ENCODE data around the gene HELZ.
"Not testable (repeated sequence)": the region's sequence is repeated elsewhere in the genome, so short reads cannot be mapped to it uniquely, and the experiment has no call there.

HELZ gene

DNA sequence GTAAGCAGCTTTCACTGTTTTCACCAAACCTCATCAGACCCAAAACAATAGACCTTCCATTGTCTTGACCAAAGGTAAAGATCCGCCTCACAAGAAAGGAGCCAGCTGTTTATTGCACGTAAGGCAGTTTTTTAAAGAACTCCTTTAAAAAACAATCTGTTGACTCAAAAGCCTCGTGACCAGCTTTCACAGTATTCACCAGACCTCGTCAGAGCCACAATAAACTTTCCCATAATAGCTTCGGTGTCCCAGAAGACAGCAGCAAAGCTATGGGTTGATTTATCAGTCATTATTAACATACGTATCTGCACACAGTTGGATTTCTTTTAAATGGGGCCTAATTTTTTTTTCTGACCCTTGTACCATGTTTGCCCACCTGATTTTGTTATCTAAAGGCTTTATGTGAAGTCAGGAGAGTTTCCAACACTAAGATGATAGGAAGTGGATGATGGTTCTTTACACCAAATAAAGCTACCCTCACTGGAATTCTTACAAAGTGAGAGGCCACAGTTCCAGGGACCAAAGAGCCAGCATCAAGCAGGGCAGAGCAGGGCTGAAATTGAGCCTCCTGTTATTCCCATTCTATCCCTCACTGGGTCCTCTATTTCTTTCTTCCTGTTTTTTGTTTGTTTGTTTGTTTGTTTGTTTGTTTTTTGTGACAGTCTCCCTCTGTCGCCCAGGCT, 17.6 kb upstream of the HELZ start:
- DNase-seq: no peak

DNA sequence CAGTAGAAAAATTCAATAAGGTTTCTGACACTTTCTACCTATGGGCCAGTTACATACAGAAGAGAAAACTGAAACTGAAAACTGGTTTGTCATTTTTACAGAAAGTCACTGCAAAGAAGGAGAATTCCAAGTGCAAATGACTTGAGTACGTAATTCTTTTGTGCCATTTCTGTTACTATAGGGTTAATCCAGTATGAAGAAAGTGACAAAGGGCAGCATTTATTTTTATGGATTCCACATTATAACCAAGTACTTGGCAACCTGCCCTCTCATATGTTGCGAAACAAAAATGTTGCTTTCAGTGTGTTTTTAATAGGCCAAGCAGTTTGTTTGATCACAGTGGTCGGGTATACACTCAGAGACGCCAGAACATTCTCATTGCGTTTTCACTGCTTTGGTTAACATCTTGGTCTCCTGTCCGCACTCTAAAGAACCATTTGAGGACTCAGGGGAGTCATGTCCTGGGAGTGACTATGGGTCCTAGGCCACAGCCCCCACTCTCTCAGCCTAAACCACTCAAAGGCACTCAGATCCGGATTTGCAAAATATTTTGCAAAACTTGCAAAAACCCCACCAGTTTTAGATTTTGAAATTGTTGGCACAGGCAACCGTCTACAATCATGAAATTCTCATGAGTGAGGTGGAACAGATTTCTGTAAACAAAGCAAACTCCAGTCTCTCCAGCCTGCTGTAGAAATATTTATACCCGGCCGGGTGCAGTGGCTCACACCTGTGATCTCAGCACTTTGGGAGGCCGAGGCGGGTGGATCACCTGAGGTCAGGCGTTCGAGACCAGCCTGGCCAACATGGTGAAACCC, 15.4 kb upstream of the HELZ start:
- DNase-seq: no peak

DNA sequence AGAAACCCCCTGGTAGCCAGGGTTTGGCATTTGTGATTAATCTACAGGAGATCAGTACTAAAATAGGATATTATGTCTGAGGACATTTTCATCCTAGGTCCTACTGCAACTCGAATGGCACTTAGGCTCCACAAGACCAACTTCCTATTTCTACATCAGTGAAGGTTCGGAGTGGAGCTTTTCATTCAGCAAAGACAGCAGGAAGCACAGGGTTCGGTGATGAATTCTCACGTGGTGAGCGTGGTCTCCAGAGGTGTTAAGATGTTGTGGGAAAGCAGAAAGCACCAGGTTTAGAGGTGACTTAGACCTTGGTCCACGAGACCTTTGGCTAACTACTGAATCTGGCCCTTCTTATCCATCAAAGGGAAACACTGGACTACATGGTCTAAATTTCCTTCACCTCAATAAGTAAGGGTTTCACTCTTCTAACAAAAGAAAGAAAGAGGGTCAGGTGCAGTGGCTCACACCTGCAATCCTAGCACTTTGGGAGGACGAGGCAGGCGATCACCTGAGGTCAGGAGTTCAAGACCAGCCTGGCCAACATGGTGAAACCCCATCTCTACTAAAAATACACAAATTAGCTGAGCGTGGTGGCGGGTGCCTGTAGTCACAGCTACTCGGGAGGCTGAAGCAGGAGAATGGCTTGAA, 13.9 kb upstream of the HELZ start:
- DNase-seq: no peak

DNA sequence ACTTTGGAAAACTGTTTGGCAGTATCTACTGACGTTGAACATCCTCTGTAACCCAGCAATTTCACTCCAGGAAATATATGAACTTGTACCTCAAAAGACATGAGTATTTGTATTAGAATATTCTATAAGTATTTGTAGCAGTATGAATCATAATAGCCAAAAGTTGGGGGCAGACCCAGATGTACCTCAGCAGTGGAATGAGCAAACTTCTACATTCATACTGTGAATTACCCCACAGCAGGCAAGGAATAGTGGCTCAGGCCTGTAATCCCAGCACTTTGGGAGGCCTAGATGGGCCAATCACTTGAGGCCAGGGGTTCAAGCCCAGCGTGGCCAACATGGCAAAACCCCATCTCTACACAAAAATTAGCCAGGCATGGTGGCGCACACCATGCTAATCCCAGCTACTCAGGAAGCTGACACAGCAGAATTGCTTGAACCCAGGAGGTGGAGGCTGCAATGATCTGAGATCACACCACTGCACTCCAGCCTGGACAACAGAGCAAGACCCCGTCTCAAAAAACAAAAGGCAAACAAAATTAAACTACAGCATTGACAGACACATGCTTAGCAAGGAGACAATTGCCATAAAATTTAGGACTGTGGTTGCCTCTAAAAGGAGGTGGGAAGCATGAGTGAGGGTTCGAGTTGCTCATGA, 11.2 kb upstream of the HELZ start:
- no peak for DNase-seq

DNA sequence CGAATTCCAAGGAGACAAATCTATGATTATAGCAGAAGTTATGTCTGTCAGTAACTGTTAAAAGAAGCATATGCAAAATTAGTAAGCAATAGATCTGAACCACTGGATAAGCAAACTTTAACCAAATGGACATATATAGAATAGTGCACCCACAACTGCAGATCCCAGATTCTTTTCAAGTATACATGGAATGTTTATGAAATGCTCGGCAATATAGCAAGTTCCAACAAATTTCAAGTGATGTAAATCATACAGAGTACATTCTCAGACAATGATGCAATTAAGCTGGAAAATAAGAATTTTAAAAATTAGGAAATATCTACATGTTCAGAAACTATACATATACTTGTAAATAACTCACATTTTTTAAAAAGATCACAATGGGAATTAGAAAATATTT, 8.4 kb upstream of the HELZ start:
- no peak for DNase-seq

DNA sequence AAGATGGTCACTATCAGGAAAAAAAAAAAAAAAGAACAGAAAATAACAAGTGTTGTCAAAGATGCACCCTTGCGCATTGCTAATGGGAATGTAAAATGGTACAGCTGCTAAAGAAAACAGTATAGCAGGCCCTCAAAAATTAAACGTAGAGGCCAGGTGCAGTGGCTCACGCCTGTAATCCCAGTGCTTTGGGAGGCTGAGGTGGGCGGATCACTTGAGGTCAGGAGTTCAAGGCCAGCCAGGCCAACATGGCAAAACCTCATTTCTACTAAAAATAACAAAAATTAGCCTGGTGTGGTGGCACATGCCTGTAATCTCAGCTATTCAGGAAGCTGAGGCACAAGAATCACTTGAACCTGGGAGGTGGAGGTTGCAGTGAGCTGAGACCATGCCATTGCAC, 6.6 kb upstream of the HELZ start:
- not testable (repeated sequence) for DNase-seq

DNA sequence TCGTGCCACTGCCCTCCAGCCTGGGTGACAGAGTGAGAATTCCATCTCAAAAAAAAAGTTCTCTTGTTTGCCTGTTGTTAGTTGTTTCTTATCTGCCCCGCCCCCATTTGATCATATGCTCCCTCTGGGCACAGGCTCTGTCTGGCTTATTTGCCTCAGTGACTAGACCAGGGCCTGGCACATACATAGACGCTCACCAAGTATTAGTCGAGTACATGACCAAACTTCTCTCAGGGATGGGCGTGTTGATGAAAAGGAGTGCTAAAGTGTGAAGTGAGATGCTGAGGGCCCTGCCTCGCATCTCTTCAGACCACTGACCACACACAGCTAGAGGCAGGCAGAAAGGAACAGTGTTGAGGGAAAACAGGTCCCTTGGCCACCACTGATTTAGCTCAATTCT, 3.3 kb upstream of the HELZ start:
- DNase-seq: no peak

DNA sequence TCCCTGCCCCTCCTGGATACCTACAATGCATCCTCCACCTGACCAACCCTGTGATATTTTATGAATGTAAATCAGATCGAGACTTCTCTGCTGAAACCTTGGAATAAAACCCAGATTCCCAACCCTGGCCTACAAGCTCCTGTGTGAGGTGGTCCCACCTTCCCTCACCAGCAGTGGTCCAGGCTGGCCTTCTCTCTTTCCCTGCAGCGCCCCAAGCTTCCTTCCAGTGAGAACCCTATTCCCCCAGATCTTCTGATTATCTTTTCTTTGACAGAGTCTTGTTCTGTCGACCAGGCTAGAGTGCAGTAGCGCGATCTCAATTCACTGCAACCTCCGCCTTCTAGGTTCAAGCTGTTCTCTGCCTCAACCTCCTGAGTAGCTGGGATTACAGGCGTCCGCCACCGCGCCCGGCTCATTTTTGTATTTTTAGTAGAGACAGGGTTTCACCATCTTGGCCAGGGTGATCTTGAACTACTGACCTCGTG, 2.5 kb upstream of the HELZ start:
- DNase-seq: no peak

DNA sequence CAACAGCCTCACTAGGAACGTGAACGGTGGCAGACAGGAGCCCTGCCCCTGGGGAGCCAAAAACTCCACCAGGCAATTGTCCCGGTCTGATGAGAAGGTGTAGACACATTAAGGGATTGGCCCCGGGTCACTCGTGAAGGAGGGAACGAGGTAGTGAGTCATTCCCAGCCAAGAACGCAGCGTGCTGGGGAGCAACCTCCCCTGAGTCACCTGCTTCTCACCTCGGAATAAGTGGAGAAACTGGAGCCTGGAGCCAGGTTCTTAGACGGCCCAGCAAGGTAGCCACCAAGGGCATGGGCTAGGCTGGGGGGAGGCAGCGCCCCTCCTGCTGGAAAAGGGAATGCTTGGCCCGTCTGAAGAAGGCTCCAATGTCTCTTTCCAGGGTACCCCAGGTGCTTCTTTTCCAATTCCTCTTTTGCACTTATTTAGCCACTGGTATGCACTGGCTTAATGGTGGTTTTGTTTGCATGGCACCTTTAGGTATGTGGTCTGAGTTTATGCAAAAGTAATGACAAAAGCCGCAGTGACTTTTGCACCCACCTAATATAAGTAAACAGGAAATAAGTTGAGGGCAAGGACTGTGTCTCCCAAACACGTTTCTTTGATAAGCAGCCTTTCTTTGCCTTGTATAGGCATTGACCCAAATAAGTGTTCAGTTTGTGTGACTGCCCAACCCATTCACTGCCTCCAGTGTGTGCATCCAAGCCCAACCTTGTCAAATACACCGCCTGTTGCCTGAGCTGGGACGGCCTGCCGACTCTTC, 1.8 kb upstream of the HELZ start:
- DNase-seq: no peak

DNA sequence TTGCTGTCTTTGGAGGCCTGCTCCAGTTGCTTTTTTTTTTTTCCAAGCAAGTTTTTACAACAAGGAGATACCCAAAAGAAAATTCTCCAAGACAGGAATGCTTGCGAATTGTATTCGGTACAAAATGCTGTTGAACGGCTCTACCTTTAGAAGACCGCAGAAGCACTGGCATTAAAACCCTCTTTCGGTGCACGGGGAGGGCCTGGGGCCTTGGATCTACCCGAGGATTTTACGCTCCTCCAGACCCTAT, 1.3 kb upstream of the HELZ start:
- no peak for DNase-seq

DNA sequence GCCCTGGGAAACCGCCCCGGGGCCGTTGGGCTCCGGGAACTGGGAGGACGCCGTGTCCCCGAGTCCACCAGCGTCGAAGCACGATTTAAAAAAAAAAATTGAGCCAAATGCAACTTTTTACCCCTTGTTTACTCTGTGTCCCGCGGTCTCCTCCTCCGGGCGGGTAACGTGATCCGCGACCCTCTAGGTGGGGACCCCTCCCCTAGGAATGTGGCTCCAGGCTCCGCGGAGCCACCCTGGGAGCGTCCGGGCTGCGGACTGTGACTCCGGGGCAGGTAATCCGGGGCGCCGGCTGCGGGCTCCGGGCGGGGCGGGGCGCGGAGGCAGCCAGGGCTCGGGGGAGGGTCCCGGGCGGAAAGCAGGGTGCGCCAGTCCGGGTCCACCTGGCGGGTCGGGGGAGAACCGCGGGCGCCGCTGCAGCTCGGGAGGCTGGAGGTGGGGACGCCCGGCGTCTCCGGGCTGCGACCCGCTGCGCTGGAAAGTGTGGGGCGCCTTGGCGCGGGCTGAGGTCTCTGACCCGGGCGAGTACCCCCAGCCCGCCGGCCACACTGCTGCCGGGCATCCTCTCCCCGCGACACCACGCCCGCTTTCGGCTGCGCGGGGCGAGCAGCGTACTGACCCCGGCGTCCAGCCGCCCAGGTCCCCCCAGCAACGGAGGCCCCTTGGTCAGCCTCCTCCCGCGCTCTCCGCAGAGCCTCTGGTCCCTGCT, 852 bp upstream of the HELZ start:
- DNase-seq: no peak

DNA sequence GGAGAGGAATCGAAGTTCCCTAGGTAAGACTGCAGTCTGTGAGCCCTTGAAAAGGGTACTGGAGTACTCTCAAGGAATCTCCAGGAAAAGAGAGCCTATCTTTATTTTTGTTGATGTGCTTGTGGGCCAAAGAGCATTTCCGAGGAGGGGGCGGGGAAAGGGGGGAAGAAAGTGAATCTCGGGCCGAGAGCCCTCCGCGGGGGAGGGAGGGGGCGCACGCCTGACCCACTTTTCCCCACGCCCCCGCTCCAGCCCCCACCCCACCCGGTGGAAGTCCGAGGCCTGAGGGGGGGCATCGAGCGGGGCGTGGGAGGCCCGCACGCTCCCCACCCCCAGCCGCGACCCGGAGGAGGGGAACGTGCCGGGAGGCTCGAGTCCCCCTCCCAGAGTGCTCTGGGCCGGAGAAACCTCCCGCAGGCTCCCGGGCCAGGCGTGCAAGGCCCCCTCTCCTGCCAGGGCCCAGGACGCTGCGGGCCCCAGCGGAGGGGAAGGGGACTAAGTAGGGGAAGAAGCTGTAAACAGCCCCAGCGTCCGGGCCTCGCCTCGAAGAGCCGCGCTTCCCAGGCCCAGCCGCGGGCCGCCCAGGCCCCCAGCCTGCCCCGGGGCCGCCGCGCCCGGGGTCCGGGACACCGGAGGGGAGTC, 444 bp downstream of the HELZ start:
- DNase-seq: no peak

DNA sequence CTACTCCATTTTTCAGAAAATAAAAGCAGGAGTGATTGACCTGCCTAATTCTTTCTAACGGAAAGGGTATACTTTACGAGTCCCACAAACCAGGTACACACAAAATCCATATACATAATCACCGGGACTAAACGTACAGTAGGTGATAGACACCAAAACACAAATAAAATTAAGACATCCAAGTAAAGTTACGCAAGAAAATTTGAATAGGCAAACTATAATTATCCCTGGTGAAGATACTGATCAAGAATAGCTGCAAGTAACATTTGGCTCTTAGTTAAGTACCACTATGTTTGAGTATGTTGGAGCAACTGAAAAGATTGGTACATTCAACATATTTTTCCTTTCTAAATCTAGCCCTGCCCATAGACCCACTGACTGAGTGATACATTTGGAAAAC, 1.7 kb downstream of the HELZ start:
- DNase-seq: no peak

DNA sequence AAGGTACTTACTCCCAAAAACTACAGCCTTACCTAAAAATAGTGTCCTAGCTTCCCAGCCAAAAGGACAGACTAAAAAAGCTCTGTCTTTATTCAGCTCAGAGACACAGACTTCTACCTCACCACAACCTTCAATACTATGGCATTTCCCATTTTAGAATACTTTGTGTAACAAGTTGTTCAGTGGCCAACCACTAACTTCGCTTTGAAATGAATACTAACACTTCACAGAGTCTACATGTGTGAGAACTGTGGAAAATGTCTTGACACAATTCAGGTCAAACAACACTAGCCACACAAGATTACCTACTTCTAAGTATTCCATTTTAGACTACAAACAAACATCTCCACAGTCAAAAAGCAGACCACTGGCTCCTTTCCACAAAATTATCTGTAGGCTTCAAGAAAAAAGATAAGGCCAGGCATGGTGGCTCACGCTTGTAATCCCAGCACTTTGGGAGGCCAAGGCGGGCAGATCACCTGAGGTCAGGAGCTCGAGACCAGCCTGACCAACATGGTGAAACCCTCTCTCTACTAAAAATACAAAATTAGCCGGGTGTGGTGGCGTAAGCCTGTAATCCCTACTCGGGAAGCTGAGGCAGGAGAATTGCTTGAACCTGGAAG, 3.2 kb downstream of the HELZ start:
- DNase-seq: no peak

DNA sequence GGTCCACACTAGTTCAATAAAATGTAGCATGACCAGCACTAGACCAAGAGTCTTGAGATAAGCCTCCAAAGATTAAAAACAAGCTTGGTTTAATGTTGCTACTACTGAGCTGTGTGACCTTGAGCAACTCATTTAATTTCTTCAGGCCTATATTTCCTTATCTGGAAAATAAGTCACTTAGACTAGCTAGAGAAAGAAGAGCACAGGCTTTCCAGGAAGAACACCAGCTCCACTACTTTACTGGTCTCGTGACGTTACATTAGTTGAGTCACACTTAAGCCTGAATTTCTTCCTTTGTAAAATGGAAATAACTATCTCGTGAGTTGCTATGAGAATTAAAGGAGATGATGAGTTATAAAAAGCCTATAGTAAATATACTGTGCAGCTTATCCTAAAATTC, 5.4 kb downstream of the HELZ start:
- no peak for DNase-seq

DNA sequence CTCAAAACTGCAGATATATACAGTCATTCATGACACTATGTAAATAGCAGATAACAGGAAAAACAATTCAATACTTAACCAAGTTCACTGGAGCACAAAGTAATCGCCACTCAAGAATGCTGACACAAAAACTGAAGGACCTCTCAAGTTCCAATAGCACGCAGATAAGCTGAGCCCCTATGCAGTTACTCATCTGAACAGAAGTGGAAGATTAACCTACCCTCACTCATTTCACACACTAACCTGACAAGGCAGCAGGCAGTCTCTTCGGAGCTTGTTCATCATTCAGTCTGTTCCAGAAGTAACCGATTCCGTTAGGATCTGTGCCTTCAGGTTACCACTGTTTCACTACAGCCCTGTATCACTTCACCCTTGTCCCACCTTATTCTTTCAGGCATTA, 6.0 kb downstream of the HELZ start:
- DNase-seq: peak; percentile 47

DNA sequence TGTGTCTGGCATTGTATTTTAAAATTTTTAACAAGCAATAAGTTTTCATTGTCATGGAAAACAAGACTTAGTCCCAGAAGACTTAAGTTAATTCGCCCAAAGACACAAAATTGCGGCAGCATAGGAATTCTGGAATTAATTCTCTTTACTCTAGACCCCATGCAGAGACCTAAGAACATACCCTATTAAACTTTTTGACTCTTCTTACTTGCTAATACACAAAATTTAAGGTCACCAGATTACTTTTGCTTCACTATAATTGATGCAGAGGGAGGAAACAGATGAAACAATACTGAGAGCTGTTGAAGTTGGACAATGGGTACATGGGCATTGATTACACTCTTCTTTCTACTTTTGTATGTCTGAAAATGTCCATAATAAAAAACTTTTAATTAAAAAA, 12.6 kb downstream of the HELZ start:
- DNase-seq: no peak

DNA sequence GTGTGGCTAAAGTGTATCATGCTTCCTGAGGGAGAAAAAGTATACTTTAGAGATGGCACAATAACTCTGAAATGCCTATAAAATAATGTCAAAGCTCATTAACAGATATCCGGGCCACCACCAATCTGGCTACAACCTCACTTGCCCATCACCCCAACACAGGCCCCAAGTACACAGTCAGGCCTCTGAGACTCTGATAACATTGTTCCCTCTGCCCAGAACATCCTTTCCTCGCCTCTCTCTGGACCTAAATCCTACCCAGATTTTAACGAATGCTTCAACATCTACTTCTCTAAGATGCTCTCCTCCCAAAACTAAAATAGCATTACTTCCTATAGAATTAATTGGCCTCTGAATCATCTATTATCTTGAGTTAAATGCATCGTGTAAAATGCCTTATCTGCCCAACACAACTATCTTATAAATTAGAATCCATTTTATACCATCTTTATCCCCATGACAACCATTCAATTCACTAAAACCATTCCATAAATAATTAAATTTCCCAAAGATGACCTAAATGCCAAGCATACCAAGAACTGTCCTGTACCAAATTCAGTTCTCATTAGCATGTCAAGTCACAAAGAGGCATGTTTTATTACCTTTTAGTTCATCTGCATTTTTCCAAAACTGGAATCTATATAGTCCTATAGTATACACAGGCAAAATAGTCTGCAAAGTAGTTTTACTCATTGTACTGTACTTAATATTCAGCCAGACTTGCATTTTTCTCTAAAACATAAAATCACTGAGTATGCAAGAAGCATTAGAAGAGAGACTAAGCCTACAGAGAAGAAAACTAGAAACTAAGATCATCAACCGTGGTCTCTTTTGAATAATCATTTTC, 15.7 kb downstream of the HELZ start:
- no peak for DNase-seq

DNA sequence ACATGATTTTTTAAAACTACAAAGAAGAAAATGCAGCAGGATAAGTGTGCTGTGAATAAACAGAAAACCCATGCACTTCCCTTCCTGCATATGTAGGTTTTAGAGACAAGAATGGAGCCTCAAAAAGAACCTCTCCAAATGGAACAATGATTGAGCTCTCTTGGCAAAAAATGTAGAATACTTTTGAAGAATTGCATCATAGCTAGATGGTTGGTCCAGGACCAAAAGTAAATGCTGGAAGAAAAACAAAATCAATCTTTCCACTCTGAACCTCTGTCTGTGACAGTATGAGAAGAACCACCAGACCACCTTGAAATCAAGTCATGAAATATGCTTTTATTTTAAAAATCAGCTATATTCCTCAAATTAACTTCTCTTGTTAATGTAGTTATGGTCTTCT, 17.5 kb downstream of the HELZ start:
- DNase-seq: no peak

DNA sequence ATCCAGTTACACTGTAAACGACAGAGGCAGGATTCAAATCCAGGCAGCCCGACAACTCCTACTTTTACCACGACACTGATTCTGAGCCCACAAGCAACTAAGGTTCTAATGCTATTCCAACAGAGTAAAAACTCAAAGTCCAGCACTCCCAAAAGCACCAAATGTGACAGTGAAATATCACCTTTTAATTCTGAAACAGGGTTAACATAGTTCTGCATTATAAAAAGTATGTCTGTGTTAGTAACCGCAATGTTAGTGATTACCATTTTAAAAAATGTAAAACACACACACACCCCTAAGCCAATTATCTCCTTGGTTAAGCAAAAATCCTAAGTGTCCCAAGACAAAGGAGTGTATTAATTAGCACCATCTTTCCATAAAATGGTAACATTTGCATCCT, 19.7 kb downstream of the HELZ start:
- DNase-seq: no peak

Data from NCI-H524 treated with DMSO at 0.1 percent for 48 hours (cell line).